Measurements from ENCODE around the gene ZMAT5. TPM values are rescaled to one million over a fixed set of nuclear protein-coding genes. Genes with fewer than 3 reads are reported as not detected.

Gene ZMAT5
- total RNA-seq, 1 donor from 2014 or later: 21.1 TPM

DNA sequence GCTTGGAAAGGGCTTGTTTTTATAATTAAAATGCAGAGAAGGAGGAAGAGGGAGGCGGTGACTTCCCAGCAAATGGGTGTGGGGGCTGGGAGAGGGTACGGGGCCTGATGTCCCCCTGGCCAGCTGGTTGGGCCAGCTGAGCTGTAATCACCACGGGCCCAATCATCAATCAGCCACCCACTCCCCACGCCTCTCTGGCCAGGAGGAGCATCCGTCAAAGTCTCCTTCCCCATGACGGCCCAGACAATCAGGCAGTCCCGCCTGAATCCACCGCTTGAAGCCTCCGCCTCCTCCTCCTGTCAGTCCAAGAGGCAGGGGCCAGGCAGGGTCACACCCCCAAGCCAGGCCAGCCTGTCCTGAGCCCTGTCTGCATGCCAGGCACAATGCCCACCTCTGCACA, 60.3 kb downstream of the ZMAT5 start:
- ATAC-seq: no peak

DNA sequence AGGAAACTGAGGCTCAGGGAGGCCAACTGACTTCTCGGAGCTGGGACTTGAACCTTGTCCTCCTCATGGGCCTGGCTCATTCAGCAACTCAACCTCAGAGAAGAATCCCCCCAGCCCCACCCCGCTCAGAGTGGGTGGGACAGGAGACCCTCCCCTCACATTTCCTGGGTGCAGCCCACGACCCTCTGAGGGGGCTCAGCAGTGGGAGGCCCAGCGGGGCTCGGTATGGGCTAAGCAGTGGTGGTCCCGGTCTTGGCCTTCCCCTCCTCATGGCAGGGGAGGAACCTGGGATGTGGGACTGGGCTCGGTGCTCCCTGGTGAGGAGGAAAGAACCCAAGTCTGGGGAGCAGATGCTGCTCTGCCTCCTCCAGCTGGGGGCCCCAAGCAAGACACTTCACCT, 61.2 kb downstream of the ZMAT5 start:
- no peak for ATAC-seq

DNA sequence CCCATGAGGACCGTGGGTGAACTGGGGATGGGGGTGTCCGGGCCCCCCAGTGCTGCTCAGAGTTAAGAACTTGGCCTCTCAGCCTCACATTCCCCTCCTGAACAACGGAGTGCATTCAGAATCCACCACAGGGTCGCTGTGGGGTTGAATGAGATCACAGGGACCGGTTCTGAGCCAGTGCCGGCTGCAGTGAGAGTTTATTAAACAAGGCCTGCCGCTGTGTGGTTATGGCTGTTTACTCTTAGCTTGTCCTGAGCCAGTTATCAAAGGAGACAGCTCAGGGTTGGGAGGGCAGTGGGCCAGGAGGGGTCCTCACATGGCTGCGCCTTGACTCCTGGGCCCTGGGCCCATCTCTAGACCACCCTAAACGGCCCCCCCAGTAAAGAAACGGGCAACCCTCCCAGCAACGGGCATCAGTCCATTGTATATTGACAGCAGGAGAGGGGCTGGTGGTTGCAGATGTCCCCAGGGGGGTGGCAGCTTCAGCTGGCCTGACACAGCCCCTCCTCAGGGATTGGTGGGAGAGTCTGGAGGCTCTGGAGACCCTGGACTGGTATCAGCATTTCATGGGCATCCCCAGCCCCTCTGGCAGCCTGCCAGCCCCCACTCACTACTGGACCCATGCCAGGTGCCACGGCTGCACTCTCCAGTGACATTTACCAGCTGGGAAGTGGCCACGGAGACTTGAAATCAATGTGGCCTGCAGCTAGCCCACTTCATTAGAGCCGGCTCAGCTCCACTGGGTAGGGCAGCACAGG, 62.1 kb downstream of the ZMAT5 start:
- ATAC-seq: no peak

DNA sequence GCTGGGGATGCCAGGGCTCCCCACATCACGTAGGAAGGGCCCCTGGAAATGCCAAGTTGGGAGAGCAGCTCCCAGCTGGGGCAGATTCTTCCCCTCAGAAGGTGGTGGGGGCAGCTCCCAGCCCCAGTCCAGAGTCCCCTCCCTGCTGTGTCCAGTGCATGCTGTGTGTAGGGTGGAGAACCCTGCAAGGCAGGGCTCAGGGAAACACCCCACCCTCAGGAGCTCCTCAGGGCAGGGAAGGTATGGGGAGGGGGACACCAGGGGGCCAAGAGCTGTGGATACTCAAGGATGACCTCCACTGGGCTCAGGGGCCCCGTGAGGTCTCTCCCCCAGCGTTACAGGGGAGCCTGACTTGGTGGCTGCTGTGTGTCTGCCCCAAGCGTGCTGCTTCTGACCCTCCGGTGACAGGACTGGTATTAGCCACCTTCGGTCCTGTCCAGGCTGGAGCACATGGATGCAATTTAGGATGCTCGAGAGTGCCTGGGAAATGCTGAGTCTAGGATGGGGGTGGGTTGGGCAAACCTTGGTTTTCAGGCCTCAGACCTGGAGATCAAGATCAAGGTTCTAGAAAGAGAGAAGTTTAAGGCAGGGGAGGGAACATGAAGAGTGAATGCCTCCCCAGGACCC, 63.1 kb downstream of the ZMAT5 start:
- no peak for ATAC-seq

DNA sequence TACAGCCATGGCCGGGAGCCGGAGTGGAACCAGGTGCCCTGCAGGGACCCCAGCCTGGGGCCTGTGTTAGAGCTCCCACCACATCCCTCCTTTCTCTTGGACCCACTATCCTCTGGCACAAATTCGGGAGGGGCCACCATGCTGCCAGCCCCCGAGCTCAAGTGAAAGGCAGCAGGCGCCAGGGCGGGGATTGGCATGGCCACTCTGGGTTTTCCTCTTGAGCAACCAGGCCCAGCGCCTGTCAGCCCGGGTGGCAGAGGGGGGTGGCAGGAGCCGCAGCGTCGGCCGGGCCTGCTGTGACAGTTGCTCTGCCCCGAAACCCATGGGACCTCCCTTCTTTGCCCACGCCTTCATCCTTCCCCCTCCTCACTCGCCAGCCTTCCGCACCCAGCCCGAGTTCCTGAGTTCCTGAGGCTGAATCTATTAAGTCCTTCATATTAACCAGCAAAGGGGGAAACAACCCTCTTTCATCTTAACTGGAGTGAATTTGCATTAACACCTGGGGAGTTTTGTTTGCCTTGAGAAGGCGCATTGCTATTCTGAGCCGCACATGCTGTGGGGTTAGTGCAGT, 63.8 kb downstream of the ZMAT5 start:
- ATAC-seq: no peak

DNA sequence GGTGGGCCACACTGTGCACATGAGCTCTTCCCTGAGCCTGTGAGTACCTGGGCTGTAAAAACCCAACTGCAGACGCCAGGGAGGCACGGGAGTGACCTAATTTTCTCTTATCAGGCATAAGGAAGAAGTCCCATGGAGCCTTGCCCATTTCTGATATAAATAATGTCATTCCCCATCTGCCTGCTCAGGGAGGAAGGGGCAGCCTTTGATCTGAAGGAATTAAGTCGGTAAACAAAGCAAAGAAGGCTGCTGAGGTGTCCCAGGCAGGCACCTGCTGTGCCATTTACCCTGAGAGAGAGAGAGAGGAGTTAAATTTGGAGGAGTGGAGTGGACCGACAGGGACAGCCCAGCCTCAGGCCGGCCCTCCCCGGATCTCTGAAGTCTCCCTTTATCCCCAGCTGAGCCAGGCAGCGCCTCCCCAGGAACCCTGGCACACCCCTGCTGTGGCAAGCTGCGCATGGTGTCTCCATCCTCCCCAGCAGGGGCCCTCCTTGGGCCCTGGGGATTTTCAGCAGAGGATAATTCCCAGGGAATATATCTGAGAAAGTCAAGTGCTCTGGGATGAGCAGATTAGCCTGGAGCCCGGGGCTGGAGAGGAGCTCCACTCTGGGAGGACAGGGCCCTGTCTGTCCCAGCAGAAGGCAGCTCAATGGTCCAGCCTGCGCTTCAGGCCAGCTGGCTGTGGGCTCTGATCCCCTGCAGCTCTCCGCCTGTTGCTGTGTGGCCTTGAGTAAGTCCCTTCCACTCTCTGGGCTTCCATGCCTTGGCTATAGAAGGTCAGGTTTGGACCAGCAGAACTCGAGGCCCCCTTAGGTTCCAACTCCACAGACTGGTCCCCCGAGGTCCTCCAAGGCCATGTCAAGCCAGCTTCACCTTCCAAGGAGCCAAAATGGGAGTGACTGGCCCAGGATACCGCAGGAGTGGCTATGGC, 64.5 kb downstream of the ZMAT5 start:
- peak; percentile 15 for ATAC-seq

DNA sequence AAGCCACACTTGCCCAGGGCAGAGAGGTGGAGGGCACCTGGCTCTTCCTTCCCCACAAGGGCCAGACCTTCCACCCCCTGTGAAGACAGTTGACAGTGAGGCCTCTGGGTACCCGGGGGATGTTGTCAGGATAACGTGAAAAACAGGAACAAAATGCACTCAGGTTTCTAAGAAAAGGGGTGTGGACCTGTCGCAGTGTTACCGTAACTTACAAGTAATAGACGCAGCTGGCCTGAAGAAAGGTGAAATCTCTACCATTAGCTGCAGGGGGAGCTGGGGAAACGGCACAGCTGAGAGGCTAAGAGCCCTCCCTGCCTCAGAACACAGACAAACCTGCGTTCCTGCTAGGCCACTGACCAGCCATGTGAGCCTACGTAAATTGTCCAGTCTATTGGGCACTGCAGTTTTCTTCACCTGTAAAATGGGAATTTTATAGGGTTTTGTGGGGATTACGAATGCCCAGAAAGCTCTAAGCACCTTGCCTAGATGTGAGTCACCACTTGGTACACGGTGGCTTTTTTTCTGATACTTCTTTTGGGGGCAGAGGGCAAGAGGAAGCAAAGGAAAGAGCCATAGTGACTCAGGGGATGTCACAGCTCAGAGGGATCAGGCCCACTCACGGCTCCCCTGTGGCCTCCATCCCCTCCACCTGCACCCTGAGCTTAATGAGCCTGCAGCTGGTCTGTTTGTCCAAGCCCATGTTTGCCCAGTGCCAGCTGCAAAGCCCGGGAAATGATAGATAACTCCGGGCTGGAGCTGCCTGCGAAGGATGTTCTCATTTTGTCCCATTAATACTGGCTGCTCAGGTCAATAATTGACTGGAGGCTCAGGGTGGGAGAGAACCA, 65.4 kb downstream of the ZMAT5 start:
- peak; percentile 30 for ATAC-seq

DNA sequence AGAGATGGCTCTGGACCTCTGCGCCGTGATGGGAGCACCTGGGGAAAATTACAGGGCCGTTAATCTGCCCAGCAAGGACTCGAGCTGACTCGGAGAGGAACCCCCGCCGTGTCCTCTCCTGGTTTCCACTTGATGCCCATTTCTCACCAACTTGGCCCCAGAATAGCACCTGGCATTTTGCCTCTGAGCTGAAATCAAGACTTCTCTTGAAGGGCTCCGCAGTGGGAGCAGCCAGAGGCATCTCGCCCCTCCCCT, 66.0 kb downstream of the ZMAT5 start:
- no peak for ATAC-seq

DNA sequence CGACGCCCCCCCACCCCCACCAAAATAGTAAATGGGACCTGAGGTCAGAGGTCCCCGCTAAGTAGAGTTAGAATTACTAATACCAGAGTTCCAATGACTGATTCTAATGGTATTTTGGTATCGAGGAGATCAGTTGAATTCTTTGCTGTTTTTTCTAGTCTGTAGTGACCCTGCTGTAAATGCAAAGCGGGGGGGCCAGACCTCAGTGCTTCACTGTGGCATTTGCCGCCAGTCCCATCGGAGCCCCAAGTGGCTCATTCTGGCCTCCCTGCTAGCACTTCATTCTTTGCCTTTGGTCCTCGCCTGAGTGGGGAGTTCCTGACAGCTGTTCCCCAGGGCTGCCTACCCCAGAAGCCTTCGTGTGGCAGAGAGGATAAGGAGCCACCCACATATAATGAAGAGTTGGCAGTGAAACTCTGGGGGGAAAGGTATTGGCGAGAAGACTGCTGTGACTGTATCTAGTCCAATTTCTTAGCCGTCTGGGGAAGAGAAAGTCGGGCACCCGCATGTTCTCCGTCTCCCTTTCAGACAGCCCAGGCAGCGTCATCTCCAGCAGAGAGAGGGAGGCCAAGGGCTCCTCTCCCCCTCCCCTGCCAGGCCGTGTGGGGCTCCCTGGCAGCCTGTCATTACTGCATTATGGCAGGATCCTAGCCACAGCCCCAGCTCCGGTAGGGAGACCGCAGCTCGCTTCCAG, 66.5 kb downstream of the ZMAT5 start:
- ATAC-seq: no peak

DNA sequence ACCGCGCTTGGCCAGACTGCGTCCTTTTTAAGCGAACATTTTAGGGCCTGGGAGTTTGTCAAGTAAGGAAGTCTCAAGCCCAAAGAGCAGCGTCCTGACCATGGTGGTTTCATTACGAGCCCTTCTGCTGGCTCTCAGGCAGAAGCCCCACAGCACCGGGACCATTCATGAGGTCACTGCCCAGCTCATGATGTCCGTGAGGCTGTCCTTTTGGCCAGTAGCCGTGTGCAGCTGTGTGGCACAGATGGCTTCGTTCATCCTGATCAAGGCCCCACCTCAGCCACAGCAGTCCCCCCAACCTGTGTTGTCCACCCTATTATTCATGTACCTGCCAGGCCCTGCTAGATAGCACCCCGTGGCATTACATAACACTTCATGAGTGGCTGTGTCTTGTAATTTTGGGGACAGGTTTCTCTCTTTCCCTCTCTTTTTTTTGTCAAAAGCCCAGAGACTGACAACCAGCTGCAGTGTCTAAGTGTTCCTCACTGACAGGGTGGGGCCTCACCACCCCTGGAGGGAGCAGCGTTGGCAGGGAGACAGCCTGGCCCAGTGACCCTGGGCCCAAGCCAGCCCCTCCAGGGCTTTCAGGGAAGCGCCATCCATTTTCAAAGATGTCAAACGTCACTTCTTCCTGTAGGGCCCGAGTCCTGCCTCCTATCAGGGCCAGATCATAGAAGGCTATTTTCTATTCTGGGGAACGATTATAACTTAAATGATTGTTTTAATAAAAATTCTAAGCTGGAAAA, 68.8 kb downstream of the ZMAT5 start:
- ATAC-seq: no peak

DNA sequence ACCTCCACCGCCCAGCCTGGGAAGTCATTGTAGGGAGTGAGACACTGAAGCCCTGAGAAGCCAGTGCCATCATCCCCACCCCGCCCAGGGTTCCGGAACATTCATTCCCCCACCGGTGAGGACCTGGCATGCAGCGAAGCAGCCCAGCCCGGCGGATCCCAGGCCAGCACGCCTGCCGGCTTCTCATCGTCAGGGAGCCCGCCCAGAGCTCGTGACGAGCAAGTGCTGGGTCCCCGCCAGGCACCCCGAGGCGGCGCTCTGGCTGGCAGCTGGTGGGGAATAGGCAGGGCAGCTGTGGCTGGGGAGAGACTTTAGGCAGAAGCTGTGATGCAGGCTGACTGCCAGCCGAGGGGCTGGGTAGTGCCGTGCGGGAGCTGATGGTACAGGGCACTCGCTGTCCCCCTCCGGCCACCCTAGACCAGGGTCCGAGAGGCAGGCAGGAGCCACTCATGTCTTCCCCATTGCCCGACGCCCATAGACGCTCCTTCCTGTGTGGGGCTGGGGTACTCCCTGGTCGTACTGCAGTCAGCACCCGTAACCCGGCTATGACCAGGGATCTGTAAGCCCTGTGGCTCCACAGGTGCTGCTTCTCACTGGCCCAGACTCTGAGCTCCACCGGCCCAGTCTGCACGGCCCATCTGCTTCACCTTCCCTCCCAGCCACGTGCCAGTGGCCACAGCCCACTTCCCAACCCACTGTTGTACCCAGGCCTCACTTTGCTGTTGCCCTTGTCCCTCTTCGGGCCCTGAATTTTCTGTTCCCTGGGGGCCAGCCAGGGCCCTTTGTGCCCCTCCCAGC, 71.5 kb downstream of the ZMAT5 start:
- peak; percentile 85 for ATAC-seq

DNA sequence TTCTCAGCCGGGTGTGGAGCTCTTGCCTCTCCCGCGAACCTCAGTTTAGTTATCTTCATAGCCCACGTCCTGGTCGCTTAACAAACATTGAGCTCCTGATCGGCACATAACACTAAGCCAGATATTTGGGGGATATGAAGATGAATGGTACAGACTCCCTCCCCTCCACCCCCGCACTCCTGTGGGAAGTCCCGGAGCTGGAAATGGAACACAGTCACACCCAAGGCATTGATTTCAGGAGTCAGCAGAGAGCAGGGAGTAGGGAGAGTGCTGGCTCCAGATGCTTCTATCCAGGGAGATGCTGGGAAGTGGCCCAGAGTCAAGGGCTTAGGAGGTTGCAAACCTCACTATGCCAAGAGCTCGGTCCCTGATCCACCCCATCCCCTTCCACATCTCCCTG, 73.1 kb downstream of the ZMAT5 start:
- ATAC-seq: no peak

DNA sequence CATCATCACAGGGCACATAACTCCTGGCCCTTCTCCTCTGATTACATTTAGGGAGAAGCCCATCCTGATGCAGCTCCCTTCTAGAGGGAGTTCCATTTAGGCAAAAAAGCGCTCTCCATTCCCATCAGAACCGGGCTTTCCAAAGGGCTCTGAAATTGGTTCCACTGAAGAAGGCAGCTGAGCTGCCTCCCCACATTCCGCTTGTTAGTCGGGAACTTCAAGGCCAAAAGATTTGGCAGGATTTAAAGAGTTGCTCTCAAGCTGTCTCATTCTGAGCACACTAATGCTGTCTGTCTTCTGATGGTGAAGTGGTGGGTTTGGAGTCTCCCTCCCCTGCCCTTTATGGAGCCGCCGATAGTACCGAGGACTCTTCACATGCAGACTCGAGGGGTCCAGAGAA, 73.6 kb downstream of the ZMAT5 start:
- ATAC-seq: no peak

DNA sequence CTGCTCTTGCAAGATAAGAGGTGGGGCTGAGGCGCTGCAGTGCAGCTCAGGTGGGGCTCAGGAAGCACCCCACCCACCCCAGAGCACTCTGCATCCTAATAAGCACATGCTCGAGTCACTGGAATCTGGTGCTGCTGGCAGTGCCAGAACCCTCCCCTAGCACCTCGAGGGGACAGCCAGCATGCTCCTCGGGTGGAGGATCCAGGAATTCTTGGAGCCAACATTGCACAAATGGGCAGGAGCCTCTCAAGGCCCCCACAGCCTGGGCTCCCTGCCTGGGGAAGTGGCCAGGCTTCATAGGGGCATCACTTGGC, 74.5 kb downstream of the ZMAT5 start:
- no peak for ATAC-seq

DNA sequence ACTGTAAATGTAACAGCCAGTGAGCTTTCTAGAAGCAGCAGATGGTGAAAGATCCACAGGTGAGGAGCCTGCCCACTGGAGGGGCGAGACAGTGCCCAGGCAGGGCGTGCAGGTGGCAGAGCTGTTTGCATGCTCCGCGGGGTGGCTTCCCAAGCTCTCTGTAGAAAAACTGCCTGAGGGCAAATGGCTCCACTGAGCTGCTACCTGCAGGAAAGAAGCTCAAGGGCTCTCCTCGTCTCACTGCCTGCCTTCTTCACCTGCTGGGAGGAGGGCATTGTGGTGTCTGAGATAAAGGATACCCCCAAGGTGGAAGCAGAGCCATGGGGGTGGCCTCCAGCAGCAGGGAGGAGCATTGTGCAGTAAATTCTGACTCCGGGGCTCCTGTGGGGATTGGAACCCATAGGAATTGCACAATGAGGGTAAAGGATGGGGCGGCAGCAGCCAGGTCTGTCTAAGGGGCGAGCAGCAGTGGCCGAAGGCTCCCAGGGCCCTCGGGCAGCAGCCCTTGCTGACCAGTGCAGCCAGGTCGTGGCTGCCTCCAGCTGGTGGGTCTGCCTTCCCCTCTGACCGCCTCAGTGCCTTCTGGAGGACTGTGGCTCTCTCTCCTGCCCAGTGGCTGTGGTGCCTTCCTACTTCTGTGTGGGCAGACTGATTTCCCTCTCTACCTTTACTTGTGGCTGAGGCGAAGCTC, 75.0 kb downstream of the ZMAT5 start:
- ATAC-seq: no peak

DNA sequence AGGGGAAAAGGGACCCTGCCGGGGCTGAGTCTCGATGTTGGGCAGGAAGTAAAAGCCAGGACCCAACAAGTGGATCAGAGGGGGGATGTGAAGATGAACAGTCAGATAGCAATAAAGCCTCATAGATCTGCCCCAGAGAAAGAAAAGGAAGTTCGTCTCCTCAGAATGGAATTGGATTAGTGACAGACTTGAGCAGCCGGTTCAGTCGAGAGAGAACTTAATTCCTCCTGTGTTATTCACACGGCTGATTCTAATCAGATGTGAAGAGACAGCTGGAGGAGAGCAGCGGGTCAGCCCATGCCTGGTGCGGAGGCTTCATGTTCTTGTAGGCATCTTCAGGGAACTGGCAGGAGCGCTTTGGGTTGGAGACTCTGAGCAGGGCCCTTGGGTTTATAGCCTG, 76.3 kb downstream of the ZMAT5 start:
- ATAC-seq: no peak

DNA sequence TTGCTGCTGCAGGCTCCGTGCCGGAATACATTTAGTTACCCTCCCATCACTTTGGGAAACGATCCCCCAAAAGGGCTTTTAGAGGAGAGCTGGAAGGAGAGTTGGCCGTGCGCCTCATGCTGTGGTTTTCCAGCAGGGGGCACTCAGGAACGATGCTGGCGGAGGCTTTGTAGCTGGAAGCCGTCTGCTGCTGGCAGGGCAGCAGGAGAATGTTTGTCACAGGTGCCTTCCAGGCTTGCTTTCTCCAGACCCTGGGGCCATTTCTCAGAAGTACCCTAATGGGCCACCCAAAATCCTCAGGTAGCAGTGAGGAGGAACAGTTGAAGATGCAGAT, 77.0 kb downstream of the ZMAT5 start:
- ATAC-seq: peak; percentile 38

DNA sequence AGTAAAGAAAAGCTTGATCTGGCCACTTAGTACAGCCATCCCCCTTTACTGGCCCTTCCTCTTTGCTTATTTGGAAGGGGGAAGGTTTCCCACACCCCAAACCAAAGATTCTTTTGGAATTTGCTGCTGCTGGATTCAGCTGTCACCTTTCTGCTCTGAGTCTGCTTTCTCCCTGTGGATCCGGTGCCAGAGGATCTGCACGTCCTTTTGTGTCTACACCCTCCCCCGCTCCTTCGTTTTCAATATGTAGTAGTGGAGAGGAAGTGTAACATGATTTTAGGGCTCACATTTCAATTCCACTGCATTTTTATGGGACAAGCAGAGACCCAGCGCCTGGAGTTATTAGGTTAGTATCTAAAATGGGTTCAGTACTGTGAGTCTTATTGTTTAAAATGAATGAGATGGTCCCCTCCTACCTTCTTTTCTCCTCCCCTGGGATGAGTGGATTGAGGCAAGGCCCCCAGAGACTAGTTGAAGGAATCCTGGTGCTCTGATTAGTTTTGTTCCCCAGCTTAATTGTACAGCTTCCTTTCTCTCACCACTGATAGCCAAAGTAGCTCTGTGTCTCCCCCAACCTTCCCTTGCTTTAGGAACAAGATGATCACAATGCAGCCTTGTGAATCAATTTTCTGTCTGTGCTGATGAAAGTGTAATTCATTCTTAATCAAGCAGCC, 77.5 kb downstream of the ZMAT5 start:
- no peak for ATAC-seq

DNA sequence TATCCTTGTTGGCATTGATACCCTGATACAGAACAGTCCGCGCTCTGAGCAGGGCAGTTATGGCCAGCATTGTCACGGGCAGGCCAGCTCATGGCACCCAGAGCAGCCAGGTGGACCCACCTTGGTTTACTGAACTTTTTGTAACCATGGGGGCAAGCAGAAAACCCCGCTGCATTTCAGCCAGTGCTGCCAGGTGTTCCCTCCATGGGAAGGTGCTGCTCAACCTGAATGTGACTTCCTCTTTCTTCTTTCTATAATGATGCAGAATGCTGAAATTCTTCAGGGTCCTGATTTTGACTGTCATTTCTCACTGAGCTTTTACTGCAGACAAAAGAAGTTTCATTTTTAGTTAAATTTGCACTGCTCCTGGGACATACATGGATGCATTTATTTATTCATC, 82.6 kb downstream of the ZMAT5 start:
- ATAC-seq: no peak
